COR-L47 (cell line): ENCODE results near the gene BHLHE40.

Experiments used
- DNase-seq: peaks from one replicate; lab custom pipeline; 2025; lab: John Stamatoyannopoulos, UW

The BHLHE40 gene

DNA sequence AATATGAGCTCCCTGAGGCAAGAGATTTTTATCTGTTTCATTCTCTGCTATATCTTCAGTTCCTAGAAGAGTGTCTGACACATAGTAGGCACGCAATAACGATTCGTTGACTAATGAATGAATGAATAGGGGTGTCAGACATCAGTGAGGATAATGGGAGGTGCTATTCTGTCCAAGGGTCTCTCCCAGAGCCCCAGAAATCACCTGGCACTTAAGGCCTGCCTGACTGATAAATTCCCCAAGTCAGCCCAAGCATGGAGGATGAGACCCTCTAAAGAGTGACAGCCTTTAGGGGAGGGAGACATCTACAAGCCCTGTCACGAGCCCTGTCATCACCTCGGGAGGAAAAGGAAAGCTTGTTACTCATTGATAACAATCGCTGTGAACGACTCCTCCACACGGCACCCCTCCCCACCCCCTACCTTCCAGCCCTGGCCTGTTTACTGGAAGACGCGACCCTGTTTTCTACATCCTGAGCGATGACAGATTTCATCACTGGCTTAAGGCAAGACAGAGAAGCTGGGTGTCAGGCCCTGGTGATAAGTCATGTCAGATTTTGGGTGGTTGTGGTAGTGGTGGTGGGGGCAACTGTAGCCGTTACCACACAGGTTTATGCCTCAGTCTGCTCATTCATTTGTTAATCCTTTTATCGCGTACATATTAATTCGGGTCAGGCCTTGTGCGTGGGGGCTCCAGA, 23.1 kb downstream of the BHLHE40 start:
- no peak for DNase-seq

- no peak for DNase-seq
Observed at GRCh38 chr3:5002871-5003247, 23.6 kb downstream of the BHLHE40 start.

DNA sequence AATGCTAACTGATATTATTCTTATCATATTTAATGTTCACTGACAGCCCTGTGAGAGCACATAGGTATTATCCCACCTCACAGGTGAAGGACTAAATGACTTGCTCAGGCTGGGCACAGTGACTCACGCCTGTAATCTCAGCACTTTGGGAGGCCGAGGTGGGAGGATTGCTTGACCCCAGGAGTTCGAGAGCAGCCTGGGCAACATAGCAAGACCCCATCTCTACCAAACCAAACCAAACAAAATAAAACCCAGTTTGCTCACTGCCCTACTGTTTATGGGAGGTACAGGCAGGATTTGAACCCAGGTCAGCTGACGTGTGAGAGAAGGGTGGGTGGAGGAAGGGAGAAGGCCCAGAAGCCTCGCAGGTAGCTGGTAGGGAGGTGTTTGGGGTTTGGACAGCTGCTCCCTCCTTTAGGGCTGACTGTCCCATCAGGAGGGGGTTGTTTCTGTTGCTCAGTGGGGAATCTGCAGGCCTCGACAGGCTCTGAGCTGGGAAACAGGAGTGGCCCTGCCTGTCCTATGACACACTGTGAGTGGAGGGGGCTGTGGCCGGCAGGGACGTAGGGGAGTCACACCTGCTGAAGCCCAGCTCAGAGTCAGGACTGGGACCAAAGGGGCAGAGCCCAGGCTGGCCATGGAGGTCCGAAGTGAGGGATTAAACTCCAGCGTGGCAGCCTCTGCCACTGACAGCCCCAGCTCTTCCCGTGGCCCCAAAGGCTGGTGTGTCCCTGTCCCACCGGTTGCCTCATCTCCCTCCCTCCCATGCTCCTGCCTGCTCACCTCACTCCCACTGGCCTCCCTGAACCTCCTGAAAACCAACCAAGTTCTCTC, 25.3 kb downstream of the BHLHE40 start:
- DNase-seq: no peak

DNA sequence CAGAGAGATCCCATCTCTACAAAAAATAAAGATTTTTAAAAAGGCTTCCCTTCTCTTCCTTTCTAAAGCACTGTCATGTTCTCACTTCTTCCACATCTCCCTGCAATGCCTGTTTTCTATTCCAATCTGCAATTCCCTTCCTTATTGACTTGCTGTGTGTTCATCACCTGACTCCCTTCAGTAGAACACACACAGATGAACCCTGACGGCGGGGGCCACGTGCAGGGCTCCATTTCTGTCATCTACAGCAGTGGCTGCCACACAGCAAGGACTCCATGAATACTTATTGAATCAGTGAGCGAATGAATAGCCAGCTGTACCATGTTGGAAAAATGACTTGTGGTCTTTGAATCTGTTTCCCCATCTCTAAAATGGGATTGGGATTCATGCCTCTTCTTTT, 26.1 kb downstream of the BHLHE40 start:
- no peak for DNase-seq

GRCh38 chr3:5006755-5007202, 27.5 kb downstream of the BHLHE40 start:
- DNase-seq: no peak

DNA sequence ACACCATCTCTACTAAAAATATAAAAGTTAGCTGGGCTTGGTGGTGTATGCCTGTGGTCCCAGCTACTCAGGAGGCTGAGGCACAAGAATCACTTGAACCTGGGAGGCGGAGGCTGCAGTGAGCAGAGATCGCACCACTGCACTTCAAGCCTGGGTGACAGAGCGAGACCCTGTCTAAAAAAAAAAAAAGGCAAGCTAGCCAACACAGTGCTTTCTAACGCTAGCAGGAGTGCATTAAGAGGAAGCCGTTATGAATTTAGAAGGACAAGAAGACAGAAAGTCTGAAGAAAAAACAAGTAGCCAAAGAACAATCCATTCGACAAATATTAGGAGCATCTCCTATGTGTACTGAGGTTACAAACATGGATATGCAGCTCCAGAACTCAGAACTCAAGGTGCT, 28.6 kb downstream of the BHLHE40 start:
- no peak for DNase-seq

DNA sequence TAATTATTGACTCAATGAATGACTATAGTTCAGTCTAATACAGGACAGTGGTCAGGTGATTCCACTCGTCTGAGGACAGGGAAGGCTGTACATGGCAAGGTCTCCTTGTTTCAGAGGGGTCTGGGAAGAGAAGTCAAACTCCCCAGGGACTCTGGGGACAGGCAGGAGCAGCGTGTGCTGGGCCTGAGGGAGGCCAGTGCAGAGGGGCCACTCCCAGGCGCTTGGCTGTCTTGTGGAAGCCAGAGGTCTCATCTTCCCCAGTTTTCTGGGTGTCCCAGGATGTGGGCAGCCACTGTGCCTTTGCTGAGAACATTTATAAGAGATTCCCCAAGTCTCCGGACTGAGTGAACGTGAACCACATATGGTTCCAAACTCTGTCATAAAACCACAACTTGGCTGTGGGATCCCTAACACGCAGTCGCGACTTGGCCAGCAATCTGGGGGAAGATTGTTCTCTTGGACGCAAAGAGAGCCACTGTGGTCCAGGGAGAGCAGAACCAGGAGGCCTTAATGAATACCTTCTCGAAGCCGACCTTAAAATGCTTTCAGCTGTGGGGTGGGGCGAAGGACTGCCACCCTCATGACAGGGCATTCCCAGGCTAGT, 30.4 kb downstream of the BHLHE40 start:
- DNase-seq: no peak

- no peak for DNase-seq
Observed at GRCh38 chr3:5010140-5010539, 30.9 kb downstream of the BHLHE40 start.

- no peak for DNase-seq
Observed at GRCh38 chr3:5010706-5011554, 31.7 kb downstream of the BHLHE40 start.

DNA sequence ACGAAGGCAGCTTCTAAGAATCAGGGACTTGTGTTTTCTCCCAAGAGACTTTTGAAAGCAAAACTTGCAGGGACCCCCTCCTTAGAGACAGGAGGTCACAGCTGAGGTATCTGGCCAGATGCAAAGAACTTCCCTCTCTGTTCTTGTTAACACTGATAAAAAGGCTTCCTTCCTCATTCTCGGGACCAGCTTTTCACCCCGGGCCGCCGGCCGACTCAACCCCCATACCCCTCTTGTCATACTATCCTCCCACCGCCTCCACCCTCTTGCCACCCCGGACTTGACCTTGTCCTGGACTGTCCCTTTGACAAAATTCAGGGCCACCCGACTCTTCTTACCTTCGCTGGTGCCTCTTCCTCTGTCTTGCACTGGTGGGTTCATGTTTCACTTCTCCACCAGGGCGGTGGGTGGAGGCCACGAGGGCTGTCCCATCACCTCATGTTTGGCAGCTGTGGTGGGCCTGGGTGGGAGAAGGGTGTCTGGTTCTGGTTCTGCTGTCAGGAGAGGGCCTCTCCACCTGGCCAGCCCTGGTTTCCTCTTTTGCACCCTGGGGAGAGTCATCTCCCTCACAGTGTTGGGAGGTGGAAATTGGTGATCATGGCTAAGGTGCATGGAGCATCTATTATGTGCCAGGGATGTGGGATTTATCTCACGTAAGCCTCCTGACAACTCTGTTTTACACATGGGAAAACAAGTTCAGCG, 32.5 kb downstream of the BHLHE40 start:
- DNase-seq: no peak

GRCh38 chr3:5012367-5012766, 33.1 kb downstream of the BHLHE40 start:
- DNase-seq: no peak

- DNase-seq: no peak
Observed at GRCh38 chr3:5013021-5013906, 34.0 kb downstream of the BHLHE40 start.

DNA sequence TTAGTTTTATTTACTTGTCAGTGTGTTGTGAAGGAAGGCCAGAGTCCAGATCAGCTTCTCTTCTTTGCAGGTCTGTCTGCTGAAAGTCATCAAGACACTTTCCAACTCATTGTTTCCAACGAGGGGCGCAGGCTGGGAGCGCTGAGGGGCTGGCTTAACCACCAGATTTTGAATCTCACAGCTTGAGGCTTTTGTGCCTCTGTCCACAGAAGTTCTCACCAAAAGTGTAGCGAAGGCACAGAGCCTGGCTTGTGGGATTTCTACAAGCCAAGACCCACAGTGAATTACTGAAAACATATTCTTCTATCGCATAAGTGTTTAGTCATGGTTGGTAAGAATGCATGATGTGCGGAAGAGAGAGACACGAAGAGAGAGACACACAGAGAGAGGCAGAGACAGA, 35.2 kb downstream of the BHLHE40 start:
- DNase-seq: no peak

DNA sequence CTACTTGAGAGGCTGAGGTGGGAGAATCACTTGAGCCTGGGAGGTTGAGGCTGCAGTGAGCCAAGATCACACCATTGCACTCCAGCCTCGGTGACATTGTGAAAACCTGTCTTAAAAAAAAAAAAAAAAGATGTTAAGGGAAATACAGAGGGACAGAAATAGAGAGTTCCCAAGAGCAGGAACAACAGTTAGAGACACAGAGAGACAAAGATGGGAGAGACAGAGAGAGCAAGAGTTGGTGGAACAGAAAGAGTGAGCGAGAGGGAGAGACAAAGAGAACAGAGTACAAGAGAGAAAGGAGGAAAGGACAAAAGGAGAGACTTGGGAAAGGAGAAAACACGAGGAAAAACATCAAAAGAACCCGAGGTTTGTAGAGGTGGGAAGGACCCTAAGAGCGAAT, 35.8 kb downstream of the BHLHE40 start:
- DNase-seq: no peak

- DNase-seq: no peak
Observed at GRCh38 chr3:5016211-5017161, 37.2 kb downstream of the BHLHE40 start.

GRCh38 chr3:5017925-5018531, 38.8 kb downstream of the BHLHE40 start:
- no peak for DNase-seq

DNA sequence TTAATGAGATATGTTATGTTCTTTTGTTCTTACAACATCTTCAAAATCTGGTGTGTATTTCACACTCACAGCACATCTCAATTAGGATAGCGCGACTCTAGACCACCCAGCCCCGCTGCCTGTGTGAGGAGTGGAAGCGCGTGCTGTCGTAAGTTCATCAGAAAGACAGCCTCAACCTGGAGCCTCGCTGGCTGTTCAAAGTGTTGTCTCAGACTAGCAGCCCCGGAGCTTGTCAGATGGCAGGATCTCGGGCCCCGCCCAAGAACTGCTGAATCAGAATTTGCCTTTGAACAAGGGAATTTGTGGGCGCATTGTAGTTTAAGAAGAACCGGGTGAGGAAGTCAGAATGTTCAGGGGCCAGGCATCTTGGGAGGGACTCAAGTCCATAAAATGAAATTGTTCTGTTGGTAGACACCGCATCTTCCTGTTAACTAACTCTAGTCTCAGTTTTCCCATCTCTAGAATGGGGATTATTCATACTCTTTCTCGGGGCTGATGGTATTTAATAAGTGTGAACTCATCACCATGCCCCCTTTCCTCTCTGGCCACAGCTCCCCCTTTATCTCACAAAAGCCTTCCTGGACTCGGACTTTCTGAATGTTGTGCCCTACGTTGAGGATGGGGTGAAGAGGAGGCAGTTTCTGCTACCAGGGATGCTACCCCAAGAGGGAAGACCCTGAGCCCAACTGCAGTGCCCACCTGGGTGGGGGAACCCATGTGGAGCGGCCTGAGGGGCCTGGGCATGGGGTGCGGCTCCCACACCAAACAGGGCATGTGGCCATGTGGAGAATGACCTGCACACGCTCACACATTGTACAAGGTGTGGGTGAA, 40.4 kb downstream of the BHLHE40 start:
- no peak for DNase-seq

DNA sequence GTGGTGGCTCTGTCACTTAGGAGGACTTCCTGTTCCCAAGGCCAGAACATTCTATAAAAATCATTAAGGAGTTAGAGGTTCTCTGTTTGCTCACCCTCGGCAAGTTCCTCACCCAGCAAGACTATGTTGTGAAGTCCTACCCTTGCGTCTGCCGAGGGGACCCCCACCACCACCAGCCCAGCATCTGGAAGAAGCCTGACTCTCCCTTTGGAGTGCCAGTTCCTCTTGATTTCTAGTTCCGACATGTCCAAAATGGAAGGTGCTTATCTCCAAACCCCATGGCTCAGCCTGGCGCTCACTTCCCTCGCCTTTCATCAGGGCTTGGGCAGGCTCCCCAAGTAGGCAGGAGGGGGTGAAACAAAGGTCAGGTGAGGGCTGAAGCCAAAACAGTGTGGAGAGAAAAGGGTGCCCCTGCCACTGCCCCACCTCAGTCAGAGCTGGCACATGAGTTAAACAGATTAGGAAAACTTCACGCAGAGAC, 41.0 kb downstream of the BHLHE40 start:
- DNase-seq: no peak
